SJCRH30 (cell line): ENCODE data around the gene HASPIN. TPM values are rescaled to one million over a fixed set of nuclear protein-coding genes. Genes with fewer than 3 reads are reported as not detected.
"Not testable (repeated sequence)": the region's sequence is repeated elsewhere in the genome, so short reads cannot be mapped to it uniquely, and the experiment has no call there.

Source experiments
- DNase-seq, 2 experiments: peaks; one replicate each; pipeline ENCODE4 v3.0.0-alpha.2; 2015 to 2020
- H3K27ac ChIP-seq: fragments of 250-450 bp; sonication (Bioruptor Pico); 2 replicates; pipeline ENCODE4 v1.5.1; 2020; ENCODE audit warnings: mild to moderate bottlenecking, moderate library complexity
- H3K27me3 ChIP-seq: fragments of 250-450 bp; sonication (Bioruptor Pico); 2 replicates; pipeline ENCODE4 v1.5.1; 2020; ENCODE audit warnings: mild to moderate bottlenecking, moderate library complexity
- H3K36me3 ChIP-seq: fragments of 250-450 bp; sonication (Bioruptor Pico); 2 replicates; pipeline ENCODE4 v1.5.1; 2020; ENCODE audit warnings: mild to moderate bottlenecking, moderate library complexity
- H3K4me1 ChIP-seq: fragments of 250-450 bp; sonication (Bioruptor Pico); 2 replicates; pipeline ENCODE4 v1.5.1; 2020; ENCODE audit warnings: mild to moderate bottlenecking, moderate library complexity
- H3K4me3 ChIP-seq: fragments of 250-450 bp; sonication (Bioruptor Pico); 2 replicates; pipeline ENCODE4 v1.5.1; 2020; ENCODE audit warnings: mild to moderate bottlenecking, moderate library complexity
- H3K9me3 ChIP-seq: fragments of 250-450 bp; sonication (Bioruptor Pico); replicated peaks from 2 replicates; pipeline ENCODE4 v1.5.1; 2020; ENCODE audit warnings: mild to moderate bottlenecking, moderate library complexity
- total RNA-seq: library from RNA; depleted of rRNA; stranded (reverse); fragments of >200 nt; shearing (Covaris generic); gene quantifications from 2 replicates; pipeline ENCODE4 v1.2.3, GENCODE V29; 2014

Gene HASPIN
- total RNA-seq, 1 experiment from 2014 or later: 15.2 TPM

GRCh38 chr17:3710951-3711383 lies 12.7 kb upstream of the HASPIN start:
- Histone ChIP-seq H3K27ac (no peak overlapping the region), H3K27me3 (no peaks in the 10 kb centered on the region), H3K4me3 (no peak overlapping the region), H3K9me3 (no peaks in the 10 kb centered on the region), H3K36me3 (peaks cover 4% of the 10 kb centered on the region; the same call in 1 of the 2 replicates), H3K4me1 (no peaks in the 10 kb centered on the region)
- no peak for DNase-seq

GRCh38 chr17:3712811-3713463 lies 10.8 kb upstream of the HASPIN start:
- Histone ChIP-seq H3K27me3 (no peaks in the 10 kb centered on the region), H3K9me3 (no peaks in the 10 kb centered on the region), H3K36me3 (peaks cover 4% of the 10 kb centered on the region; the same call in 1 of the 2 replicates), H3K27ac (no peak overlapping the region), H3K4me3 (no peak overlapping the region), H3K4me1 (no peaks in the 10 kb centered on the region)
- no peak for DNase-seq

GRCh38 chr17:3715296-3715695 lies 8.4 kb upstream of the HASPIN start:
- no peaks in the 10 kb centered on the region for H3K9me3 ChIP-seq
- H3K36me3 ChIP-seq: peaks cover 4% of the 10 kb centered on the region; the same call in 1 of the 2 replicates
- no peak overlapping the region for H3K4me3 ChIP-seq
- no peak overlapping the region for H3K27ac ChIP-seq
- no peaks in the 10 kb centered on the region for H3K27me3 ChIP-seq
- no peaks in the 10 kb centered on the region for H3K4me1 ChIP-seq
- DNase-seq: no peak

- H3K4me1 ChIP-seq: no peaks in the 10 kb centered on the region
- no peaks in the 10 kb centered on the region for H3K27me3 ChIP-seq
- H3K9me3 ChIP-seq: no peaks in the 10 kb centered on the region
- no peak overlapping the region for H3K4me3 ChIP-seq
- no peak for DNase-seq
- H3K27ac ChIP-seq: no peak overlapping the region
- H3K36me3 ChIP-seq: peaks cover 4% of the 10 kb centered on the region; the same call in 1 of the 2 replicates
Observed at GRCh38 chr17:3718201-3718600, 5.5 kb upstream of the HASPIN start.

GRCh38 chr17:3719265-3719664 lies 4.4 kb upstream of the HASPIN start:
- H3K27ac ChIP-seq: no peak overlapping the region
- H3K27me3 ChIP-seq: no peaks in the 10 kb centered on the region
- no peak overlapping the region for H3K4me3 ChIP-seq
- peaks cover 4% of the 10 kb centered on the region; the same call in 1 of the 2 replicates for H3K36me3 ChIP-seq
- no peaks in the 10 kb centered on the region for H3K9me3 ChIP-seq
- no peak for DNase-seq
- H3K4me1 ChIP-seq: no peaks in the 10 kb centered on the region

- H3K4me3 ChIP-seq: peak overlapping the region; percentile 83
- no peaks in the 10 kb centered on the region for H3K9me3 ChIP-seq
- peaks cover 11% of the 10 kb centered on the region for H3K36me3 ChIP-seq
- no peak for DNase-seq
- H3K27me3 ChIP-seq: no peaks in the 10 kb centered on the region
- H3K4me1 ChIP-seq: no peaks in the 10 kb centered on the region
- peak overlapping the region; percentile 72; the same call in 1 of the 2 replicates for H3K27ac ChIP-seq
Observed at GRCh38 chr17:3722716-3723115, 987 bp upstream of the HASPIN start.

- Histone ChIP-seq H3K27ac (peak overlapping the region; percentile 72), H3K36me3 (peaks cover 15% of the 10 kb centered on the region), H3K9me3 (no peaks in the 10 kb centered on the region), H3K4me3 (peak overlapping the region; percentile 83), H3K4me1 (no peaks in the 10 kb centered on the region), H3K27me3 (no peaks in the 10 kb centered on the region)
- no peak for DNase-seq
Observed at GRCh38 chr17:3723188-3723555, 531 bp upstream of the HASPIN start.

- DNase-seq: no peak
- H3K4me3 ChIP-seq: peak overlapping the region; percentile 83
- no peaks in the 10 kb centered on the region for H3K9me3 ChIP-seq
- peaks cover 15% of the 10 kb centered on the region for H3K36me3 ChIP-seq
- no peaks in the 10 kb centered on the region for H3K4me1 ChIP-seq
- H3K27ac ChIP-seq: peak overlapping the region; percentile 72
- no peaks in the 10 kb centered on the region for H3K27me3 ChIP-seq
Observed at GRCh38 chr17:3724378-3725077, 825 bp downstream of the HASPIN start.

GRCh38 chr17:3727041-3727440 lies 3.3 kb downstream of the HASPIN start:
- no peak for DNase-seq
- no peaks in the 10 kb centered on the region for H3K9me3 ChIP-seq
- H3K27me3 ChIP-seq: no peaks in the 10 kb centered on the region
- no peak overlapping the region for H3K27ac ChIP-seq
- no peaks in the 10 kb centered on the region for H3K4me1 ChIP-seq
- peaks cover 15% of the 10 kb centered on the region for H3K36me3 ChIP-seq
- H3K4me3 ChIP-seq: no peak overlapping the region

GRCh38 chr17:3728099-3728498 lies 4.4 kb downstream of the HASPIN start:
- not testable (repeated sequence) for DNase-seq, H3K4me3 ChIP-seq, H3K9me3 ChIP-seq, H3K27me3 ChIP-seq, H3K27ac ChIP-seq, H3K4me1 ChIP-seq
- peaks cover 15% of the 10 kb centered on the region for H3K36me3 ChIP-seq

- Histone ChIP-seq H3K27me3 (no peaks in the 10 kb centered on the region), H3K9me3 (no peaks in the 10 kb centered on the region), H3K36me3 (peaks cover 15% of the 10 kb centered on the region), H3K4me1 (no peaks in the 10 kb centered on the region), H3K27ac (no peak overlapping the region), H3K4me3 (no peak overlapping the region)
- no peak for DNase-seq
Observed at GRCh38 chr17:3729881-3730280, 6.2 kb downstream of the HASPIN start.

- Histone ChIP-seq H3K9me3 (no peaks in the 10 kb centered on the region), H3K27ac (no peak overlapping the region), H3K36me3 (peaks cover 8% of the 10 kb centered on the region), H3K27me3 (no peaks in the 10 kb centered on the region), H3K4me1 (no peaks in the 10 kb centered on the region), H3K4me3 (no peak overlapping the region)
- no peak for DNase-seq
Observed at GRCh38 chr17:3730881-3731429, 7.3 kb downstream of the HASPIN start.

GRCh38 chr17:3732210-3732621 lies 8.5 kb downstream of the HASPIN start:
- no peaks in the 10 kb centered on the region for H3K9me3 ChIP-seq
- no peak overlapping the region for H3K27ac ChIP-seq
- H3K4me3 ChIP-seq: no peak overlapping the region
- DNase-seq: no peak
- no peaks in the 10 kb centered on the region for H3K4me1 ChIP-seq
- H3K27me3 ChIP-seq: no peaks in the 10 kb centered on the region
- H3K36me3 ChIP-seq: peaks cover 6% of the 10 kb centered on the region; the same call in 1 of the 2 replicates

GRCh38 chr17:3734911-3735276 lies 11.2 kb downstream of the HASPIN start:
- H3K27ac ChIP-seq, H3K9me3 ChIP-seq, H3K4me1 ChIP-seq, H3K36me3 ChIP-seq, DNase-seq, H3K27me3 ChIP-seq, H3K4me3 ChIP-seq: not testable (repeated sequence)

GRCh38 chr17:3735515-3735914 lies 11.8 kb downstream of the HASPIN start:
- DNase-seq: no peak
- Histone ChIP-seq H3K4me3 (no peak overlapping the region), H3K9me3 (no peaks in the 10 kb centered on the region), H3K27me3 (no peaks in the 10 kb centered on the region), H3K27ac (no peak overlapping the region), H3K4me1 (peaks cover 5% of the 10 kb centered on the region), H3K36me3 (no peaks in the 10 kb centered on the region)
